CD4-positive, alpha-beta T cell treated with Interleukin-21 for 1 hour (primary cell): ENCODE measurements around the gene UBR3.

Experiments used
- DNase-seq: peaks from one replicate; pipeline ENCODE4 v3.0.0-alpha.2; 2020

The UBR3 gene

GRCh38 chr2:170009209-170009608 is 182.0 kb downstream of the UBR3 start:
- no peak for DNase-seq

- DNase-seq: no peak
Observed at GRCh38 chr2:170012773-170013172, 185.5 kb downstream of the UBR3 start.

GRCh38 chr2:170013802-170014551 is 186.7 kb downstream of the UBR3 start:
- DNase-seq: no peak

- DNase-seq: no peak
Observed at GRCh38 chr2:170014769-170015168, 187.5 kb downstream of the UBR3 start.

- DNase-seq: no peak
Observed at GRCh38 chr2:170017860-170018532, 190.7 kb downstream of the UBR3 start.

DNA sequence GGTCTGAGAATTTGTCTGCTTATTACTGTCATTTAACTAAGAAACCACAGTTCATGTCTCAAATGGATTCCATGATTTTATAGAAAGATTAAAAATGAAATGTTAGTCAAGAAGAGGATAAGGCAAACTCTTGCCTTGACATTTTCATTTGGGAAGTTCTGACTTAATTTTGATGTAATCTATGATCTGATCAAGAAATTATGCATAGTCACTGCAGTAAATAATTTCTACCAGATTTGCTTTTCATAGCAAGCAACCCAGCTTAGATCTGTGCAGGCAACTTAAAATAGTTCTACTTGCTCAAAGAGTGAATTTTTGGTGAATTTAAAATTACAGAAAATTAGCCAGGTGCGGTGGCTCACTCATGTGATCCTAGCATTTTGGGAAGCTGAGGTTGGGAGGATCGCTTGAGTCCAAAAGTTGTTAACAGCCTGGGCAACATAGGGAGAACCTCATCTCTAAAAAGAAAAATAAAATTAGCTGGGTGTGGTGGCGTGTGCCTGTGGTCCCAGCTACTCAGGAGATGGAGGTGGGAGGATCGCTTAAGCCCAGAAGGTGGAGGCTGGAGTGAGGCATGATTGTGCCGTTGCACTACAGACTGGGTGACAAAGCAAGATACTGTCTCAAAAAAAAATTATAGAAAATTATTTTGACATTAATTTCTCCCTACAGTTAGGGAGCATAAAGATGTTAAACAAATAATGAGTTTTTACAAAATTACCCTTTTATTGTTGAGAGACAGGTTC is 192.0 kb downstream of the UBR3 start:
- no peak for DNase-seq

- DNase-seq: no peak
Observed at GRCh38 chr2:170020777-170021176, 193.5 kb downstream of the UBR3 start.

- no peak for DNase-seq
Observed at GRCh38 chr2:170022692-170023091, 195.4 kb downstream of the UBR3 start.

DNA sequence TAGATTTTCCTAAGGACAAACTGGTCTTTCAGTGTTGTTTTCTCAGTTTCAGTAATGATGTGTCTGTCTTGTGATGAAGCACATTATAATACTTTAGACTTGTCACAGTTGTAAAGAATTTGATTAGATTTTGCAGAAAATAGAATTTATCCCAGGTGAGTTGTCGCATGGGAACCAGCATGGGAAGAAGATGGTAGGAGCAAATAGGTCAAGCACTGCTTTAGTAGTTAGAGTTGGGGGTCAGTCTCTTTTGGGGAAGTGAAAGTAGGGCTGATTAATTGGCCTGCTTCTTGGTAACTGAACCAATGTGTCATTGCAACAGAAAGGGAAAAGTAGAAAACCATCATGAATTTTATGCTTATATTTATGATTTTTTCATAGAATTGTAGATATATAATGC is 197.5 kb downstream of the UBR3 start:
- DNase-seq: no peak

DNA sequence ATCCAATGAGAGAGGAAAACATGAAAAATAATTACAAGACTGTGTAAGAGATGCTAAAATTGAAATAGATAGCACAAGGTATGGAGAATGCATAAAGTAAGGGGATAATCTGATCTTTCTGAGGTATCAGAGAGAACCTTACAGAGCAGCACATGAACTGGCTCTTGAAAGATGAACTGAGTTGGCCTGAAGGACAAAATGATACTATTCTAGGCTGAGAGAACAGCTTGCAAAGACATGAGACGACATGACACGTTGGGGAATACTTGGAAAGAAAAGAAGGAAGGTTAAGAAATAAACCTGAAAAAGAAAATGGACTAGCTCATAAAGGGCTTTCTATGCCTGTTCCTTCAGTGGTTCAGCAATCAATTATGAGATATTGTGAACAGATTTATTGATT is 198.0 kb downstream of the UBR3 start:
- DNase-seq: no peak

GRCh38 chr2:170026361-170026760 is 199.1 kb downstream of the UBR3 start:
- DNase-seq: no peak

DNA sequence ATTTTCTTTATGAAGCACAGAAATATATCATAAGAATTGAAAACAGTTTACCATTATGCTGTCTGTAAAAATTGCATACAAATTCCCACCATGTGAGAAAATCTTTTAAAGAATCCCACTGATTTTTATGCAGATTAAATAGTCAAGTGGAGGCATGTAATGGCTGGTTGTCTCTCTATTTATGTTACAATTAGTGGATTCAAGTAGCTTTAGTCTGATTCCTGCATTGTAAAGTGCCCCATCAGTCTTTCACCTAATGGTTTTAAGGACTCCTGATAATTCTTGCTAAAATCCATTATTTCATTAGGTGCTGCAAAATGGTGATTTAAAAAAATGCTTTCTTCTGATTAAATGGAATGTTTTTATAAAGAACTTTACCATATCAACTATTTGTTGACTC is 202.3 kb downstream of the UBR3 start:
- DNase-seq: no peak

DNA sequence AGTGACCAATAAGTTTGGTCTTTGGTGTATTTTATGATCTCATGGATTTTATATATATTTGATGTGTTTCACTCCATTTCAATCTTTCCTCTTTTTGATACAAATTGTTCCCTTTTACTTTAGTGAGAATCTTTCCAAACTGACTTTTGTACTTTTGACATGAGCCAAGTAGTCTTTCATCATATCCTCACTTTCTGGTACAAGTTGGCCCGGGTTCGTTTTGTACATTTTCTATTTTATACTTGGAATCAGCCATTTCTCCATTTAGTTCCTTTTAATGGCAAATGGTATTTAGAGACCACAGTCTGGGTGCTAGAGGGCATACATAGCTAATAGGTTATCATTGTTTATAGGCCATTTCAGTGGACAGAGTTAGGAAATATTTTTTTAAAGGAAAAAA is 202.8 kb downstream of the UBR3 start:
- no peak for DNase-seq

- DNase-seq: no peak
Observed at GRCh38 chr2:170031288-170031687, 204.0 kb downstream of the UBR3 start.

DNA sequence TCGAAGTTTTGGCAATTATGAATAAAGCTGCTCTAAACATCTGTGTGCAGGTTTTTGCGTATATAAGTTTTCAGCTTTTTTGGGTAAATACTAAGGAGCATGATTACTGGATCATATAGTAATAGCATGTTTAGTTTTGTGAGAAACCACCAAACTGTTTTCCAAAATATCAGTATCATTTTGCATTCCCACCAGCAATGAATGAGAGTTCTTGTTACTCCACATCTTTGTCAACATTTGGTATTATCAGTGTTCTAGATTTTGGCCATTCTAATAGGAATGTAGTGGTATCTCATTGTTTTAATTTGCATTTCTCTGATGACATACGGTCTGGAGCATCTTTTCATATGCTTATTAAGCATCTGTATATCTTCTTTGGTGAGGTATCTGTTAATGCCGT is 207.3 kb downstream of the UBR3 start:
- no peak for DNase-seq

DNA sequence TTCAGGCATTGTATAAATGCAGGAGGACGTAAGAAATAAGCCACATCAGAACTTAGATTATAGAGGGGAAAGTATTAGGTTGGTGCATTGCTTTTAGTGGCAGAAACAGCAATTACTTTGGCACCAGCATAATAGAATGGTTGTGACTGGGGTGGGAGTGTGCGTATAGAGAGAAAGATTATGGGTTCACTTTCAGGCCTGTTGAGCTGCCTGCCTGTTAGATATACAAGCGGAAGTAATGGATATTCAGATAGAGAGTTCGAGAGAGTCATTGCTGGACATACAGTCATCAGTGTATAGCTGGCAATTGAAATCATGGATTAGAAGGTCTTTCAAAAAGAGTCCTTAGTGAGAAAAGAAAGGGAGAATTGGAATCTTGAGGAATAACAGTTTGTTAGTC is 211.5 kb downstream of the UBR3 start:
- DNase-seq: no peak

DNA sequence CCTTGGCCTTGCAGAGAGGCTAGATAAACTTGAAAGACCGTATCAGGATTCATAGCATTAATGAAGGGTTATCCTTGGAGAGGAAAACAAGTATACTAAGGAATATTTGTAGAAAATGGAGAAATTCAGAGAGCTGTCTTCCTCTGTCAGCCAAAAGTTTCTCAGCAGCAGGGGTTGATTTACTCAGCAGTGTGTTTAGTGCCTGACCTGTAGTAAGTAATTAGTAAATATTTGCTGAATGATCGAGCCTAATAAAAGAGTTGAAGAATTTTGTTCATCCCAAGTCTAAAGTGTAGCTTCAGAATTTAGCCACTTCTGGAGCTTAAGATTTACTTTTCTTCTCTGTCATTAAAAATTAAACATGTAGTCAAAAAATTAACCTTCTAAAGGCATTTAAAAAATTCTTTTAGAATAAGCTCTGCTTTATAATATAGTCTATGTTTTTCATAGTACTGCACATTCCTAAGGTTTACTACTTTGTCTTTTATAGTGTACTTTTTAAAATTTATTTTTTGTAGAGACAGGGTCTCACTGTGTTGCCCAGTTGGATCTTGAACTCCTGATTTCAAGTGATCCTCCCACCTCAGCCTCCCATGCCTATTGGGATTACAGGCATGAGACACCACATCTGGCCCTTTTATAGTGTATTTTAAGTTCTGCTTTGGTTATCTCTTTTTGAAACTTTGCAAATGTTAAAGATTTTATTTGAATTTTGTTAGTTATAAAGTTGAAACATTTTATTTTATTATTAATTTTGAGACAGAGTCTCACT is 212.3 kb downstream of the UBR3 start:
- no peak for DNase-seq

DNA sequence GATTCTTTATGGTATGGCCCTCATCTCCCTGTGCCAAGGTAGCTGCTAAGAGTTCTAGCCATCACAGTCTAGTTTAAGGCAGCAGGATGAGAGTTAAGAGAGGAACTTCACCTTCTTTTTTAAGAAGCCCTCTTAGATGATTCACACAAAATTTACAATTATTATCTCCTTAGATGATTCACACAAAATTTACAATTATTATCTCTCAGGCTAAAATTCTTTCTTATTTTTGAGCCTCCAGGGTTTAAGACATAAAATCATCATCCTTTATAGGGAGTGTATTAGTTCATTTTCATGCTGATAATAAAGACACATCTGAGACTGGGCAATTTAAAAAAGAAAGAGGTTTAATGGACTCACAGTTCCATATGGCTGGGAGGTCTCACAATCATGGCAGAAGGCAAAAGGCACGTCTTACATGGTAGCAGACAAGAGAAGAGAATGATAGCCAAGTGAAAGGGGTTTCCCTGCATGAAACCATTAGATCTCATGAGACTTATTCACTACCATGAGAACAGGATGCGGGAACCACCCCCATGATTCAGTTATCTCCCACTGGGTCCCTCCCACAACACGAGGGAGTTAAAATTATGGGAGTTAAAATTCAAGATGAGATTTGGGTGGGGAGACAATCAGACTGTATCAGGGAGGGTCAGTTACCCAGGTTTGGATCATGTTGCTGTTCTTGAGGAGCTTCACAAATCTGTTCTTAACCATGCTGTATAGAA is 217.7 kb downstream of the UBR3 start:
- no peak for DNase-seq

DNA sequence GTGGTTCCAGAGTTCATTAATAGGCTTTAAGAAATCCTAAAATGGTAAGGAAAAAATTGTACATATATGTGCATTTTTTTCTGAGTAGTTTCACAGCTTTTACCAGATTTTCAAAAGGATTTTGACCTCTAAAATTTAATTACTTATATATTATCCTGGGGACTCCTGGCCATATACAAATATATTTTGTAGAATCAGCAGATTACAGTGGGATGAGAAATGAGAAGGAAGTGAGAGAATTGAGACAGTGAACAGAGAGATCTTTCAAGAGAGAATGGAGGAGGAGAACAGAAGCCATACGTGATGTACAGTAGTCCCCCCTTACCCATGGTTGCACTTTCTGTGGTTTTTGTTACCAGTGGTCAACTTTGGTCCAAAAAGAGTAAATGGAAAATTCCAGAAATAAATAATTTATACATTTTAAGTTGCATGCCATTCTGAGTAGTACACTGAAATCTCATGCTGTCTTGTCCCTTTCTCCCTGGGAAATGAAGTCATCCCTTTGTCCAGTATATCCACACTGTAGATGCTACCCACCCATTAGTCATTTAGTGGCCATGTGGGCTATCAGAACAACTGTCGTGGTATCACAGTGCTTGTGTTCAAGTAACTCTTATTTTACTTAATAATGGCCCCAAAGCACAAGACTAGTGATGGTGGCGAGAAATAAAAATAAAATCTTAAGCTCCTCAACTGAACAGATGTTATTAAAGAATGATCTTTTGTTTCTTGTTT is 220.2 kb downstream of the UBR3 start:
- DNase-seq: no peak

DNA sequence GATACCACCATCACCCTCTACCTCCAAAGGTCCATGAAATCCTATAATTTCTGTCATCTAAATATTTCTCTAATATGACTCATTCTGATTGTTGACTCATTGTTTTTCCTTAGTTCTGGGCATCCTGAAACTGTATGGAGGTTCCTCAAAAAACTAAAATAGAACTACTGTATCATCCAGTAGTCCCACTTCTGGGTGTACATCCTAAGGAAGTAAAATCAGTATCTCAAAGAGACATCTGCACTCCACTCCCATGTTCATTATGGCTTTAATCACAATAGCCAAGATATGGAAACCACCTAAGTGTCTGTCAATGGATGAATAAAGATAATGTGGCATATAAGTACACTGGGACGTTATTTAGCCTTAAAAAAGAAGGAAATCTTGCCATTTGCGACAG is 224.9 kb downstream of the UBR3 start:
- DNase-seq: no peak

GRCh38 chr2:170054997-170055396 is 227.7 kb downstream of the UBR3 start:
- no peak for DNase-seq

DNA sequence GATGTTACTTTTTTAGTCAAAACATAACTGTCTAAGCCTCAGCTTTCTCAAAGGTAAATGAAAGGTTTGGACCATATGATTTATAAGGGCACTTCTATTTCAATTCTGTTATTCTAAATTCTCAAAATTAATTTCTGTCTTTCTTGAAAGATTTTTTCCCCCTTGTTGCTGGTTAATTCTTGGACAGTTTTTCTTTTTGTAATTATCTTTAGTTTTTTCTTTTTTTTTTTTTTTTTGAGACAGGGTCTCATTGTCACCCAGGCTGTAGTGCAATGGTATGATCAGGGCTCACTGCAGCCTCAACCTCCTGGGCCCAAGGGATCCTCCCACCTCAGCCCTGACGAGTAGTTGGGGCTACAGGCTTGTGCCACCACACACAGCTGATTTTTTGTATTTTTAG is 229.6 kb downstream of the UBR3 start:
- DNase-seq: no peak
